OCI-LY1 (cell line): ENCODE measurements around the gene PUS3.
"Not testable (repeated sequence)": the region's sequence is repeated elsewhere in the genome, so short reads cannot be mapped to it uniquely, and the experiment has no call there.

Source experiments
- H2AFZ ChIP-seq: fragments of 200-600 bp; sonication (generic), shearing (Covaris generic); 2 replicates; pipeline ENCODE4 v1.6.0; 2014; ENCODE audit warnings: antibody characterized with exemption, mild to moderate bottlenecking, low read length
- H3F3A ChIP-seq: fragments of 200-600 bp; sonication (generic), shearing (Covaris generic); 2 replicates; pipeline ENCODE4 v1.6.0; 2014; ENCODE audit warnings: mild to moderate bottlenecking, antibody characterized with exemption, low read length, moderate library complexity; ENCODE audit not compliant: insufficient read depth
- H3K27ac ChIP-seq: fragments of 200-600 bp; sonication (generic); 2 replicates; pipeline ENCODE4 v1.5.1; 2014; ENCODE audit warnings: low read length, mixed run types, mild to moderate bottlenecking, low read depth; ENCODE audit not compliant: poor library complexity, severe bottlenecking
- H3K27me3 ChIP-seq: fragments of 200-600 bp; sonication (generic); 2 replicates; pipeline ENCODE4 v1.6.0; 2014; ENCODE audit warnings: antibody characterized with exemption, mild to moderate bottlenecking, low read length, moderate library complexity; ENCODE audit not compliant: insufficient read depth
- H3K36me3 ChIP-seq: fragments of 200-600 bp; sonication (generic); 2 replicates; pipeline ENCODE4 v1.6.1; 2014; ENCODE audit warnings: mild to moderate bottlenecking, antibody characterized with exemption, low read length, moderate library complexity, mixed read lengths; ENCODE audit not compliant: insufficient read depth
- H3K4me1 ChIP-seq: fragments of 200-600 bp; sonication (generic); 2 replicates; pipeline ENCODE4 v1.5.1; 2014; ENCODE audit warnings: mild to moderate bottlenecking, low read length, moderate library complexity; ENCODE audit not compliant: insufficient read depth, severe bottlenecking
- H3K4me2 ChIP-seq: fragments of 200-600 bp; sonication (generic), shearing (Covaris generic); 2 replicates; pipeline ENCODE4 v1.6.1; 2014; ENCODE audit warnings: low read length
- H3K4me3 ChIP-seq: fragments of 200-600 bp; sonication (generic); 2 replicates; pipeline ENCODE4 v1.5.1; 2014; ENCODE audit warnings: low read length, low read depth, mild to moderate bottlenecking, mixed read lengths; ENCODE audit not compliant: poor library complexity, severe bottlenecking
- H3K79me2 ChIP-seq: fragments of 200-600 bp; shearing (Covaris generic); 2 replicates; pipeline ENCODE4 v1.6.1; 2016; ENCODE audit warnings: mixed run types, low read length, mixed read lengths; ENCODE audit not compliant: insufficient read depth
- H3K9ac ChIP-seq: fragments of 200-600 bp; sonication (generic), shearing (Covaris generic); 2 replicates; pipeline ENCODE4 v1.6.1; 2014; ENCODE audit warnings: mild to moderate bottlenecking, low read length, mixed read lengths
- H3K9me2 ChIP-seq: fragments of 200-600 bp; sonication (generic), shearing (Covaris generic); 2 replicates; pipeline ENCODE4 v1.6.1; 2014; ENCODE audit warnings: low read depth, mild to moderate bottlenecking, low read length, mixed read lengths
- H3K9me3 ChIP-seq: fragments of 200-600 bp; shearing (Covaris generic); 2 replicates; pipeline ENCODE4 v1.6.1; 2014; ENCODE audit warnings: low read length, mixed read lengths
- H4K20me1 ChIP-seq: fragments of 200-600 bp; sonication (generic), shearing (Covaris generic); 2 replicates; pipeline ENCODE4 v1.6.0; 2016; ENCODE audit warnings: mild to moderate bottlenecking, low read length; ENCODE audit not compliant: insufficient read depth
- CTCF ChIP-seq: fragments of 200-600 bp; sonication (generic), shearing (Covaris generic); IDR thresholded peaks from 2 replicates; pipeline ENCODE4 v1.5.1; 2017; ENCODE audit warnings: mild to moderate bottlenecking, antibody characterized with exemption, low read length, moderate library complexity, mixed read lengths
- EZH2 ChIP-seq: fragments of 200-600 bp; sonication (generic), shearing (Covaris generic); IDR thresholded peaks from 2 replicates; pipeline ENCODE4 v1.8.0; 2017; ENCODE audit warnings: borderline replicate concordance, mixed run types, mild to moderate bottlenecking, antibody characterized with exemption, low read length, moderate library complexity, mixed read lengths

Gene PUS3

GRCh38 chr11:125857670-125858069 is 45.3 kb downstream of the PUS3 start:
- H3K27me3 ChIP-seq, H3K9me2 ChIP-seq, H3K27ac ChIP-seq, H3K4me1 ChIP-seq, H3K36me3 ChIP-seq, H3K9ac ChIP-seq, H4K20me1 ChIP-seq, H3F3A ChIP-seq, H3K4me2 ChIP-seq, H2AFZ ChIP-seq, H3K9me3 ChIP-seq, H3K4me3 ChIP-seq, H3K79me2 ChIP-seq: not testable (repeated sequence)

GRCh38 chr11:125846188-125846587 is 56.8 kb downstream of the PUS3 start:
- H4K20me1 ChIP-seq: no peaks in the 10 kb centered on the region
- no peaks in the 10 kb centered on the region for H3K9me3 ChIP-seq
- H3K27ac ChIP-seq: no peak overlapping the region
- H3K79me2 ChIP-seq: no peaks in the 10 kb centered on the region
- H3K27me3 ChIP-seq: no peaks in the 10 kb centered on the region
- H3K9ac ChIP-seq: no peak overlapping the region
- no peak overlapping the region for H3K4me3 ChIP-seq
- H3F3A ChIP-seq: no peaks in the 10 kb centered on the region
- no peaks in the 10 kb centered on the region for H3K36me3 ChIP-seq
- no peak overlapping the region for H2AFZ ChIP-seq
- TF ChIP-seq EZH2: no peak
- TF ChIP-seq CTCF: no peak
- H3K4me1 ChIP-seq: no peaks in the 10 kb centered on the region
- H3K9me2 ChIP-seq: no peaks in the 10 kb centered on the region
- no peak overlapping the region for H3K4me2 ChIP-seq
